OCI-LY7 (cell line): ENCODE measurements around the gene OR4A5. TPM values are rescaled to one million over a fixed set of nuclear protein-coding genes. Genes with fewer than 3 reads are reported as not detected.
"Not testable (repeated sequence)": the region's sequence is repeated elsewhere in the genome, so short reads cannot be mapped to it uniquely, and the experiment has no call there.

Experiments
- Bru-seq: library from RNA; stranded (reverse); fragments of 400-500 nt; gene quantifications from one replicate; lab custom pipeline; 2021; lab: Mats Ljungman, UMichigan
- BruChase-seq, 2 experiments: library from RNA; stranded (reverse); fragments of 400-500 nt; gene quantifications; one replicate each; lab custom pipeline; 2021; lab: Mats Ljungman, UMichigan
- BruUV-seq: library from RNA; stranded (reverse); fragments of 400-500 nt; replicated peaks from 2 replicates; lab custom pipeline; 2021; lab: Mats Ljungman, UMichigan
- CTCF ChIA-PET: fragments of 300-600 bp; sonication (Branson Sonifier 250); formaldehyde crosslinking; loops from one replicate; lab custom pipeline; 2022; ENCODE audit warnings: antibody characterized with exemption; ENCODE audit not compliant: unreplicated experiment; lab: Charles Lee
- POLR2A ChIA-PET: fragments of 300-600 bp; sonication (Branson Sonifier 250); formaldehyde crosslinking; loops from one replicate; lab custom pipeline; 2022; ENCODE audit warnings: antibody characterized with exemption; lab: Charles Lee
- DNase-seq: peaks from one replicate; pipeline ENCODE4 v3.0.0-alpha.2; 2015; ENCODE audit warnings: low spot score
- H2AFZ ChIP-seq: fragments of 200-600 bp; sonication (generic), shearing (Covaris generic); 2 replicates; pipeline ENCODE4 v1.6.1; 2014; ENCODE audit warnings: mild to moderate bottlenecking, antibody characterized with exemption, low read length, moderate library complexity
- H3K27ac ChIP-seq: fragments of 200-600 bp; sonication (generic); 2 replicates; pipeline ENCODE4 v1.5.1; 2014; ENCODE audit warnings: mixed run types, low read depth, mild to moderate bottlenecking, moderate library complexity, low read length, inconsistent platforms; ENCODE audit not compliant: poor library complexity, severe bottlenecking
- H3K36me3 ChIP-seq: fragments of 200-600 bp; sonication (generic); 2 replicates; pipeline ENCODE4 v1.6.1; 2014; ENCODE audit warnings: mild to moderate bottlenecking, antibody characterized with exemption, low read length, moderate library complexity, mixed read lengths; ENCODE audit not compliant: insufficient read depth
- H3K4me1 ChIP-seq: fragments of 200-600 bp; sonication (generic); 2 replicates; pipeline ENCODE4 v1.5.1; 2014; ENCODE audit warnings: mild to moderate bottlenecking, low read length; ENCODE audit not compliant: insufficient read depth, poor library complexity, severe bottlenecking
- H3K4me2 ChIP-seq: fragments of 200-600 bp; sonication (generic); 2 replicates; pipeline ENCODE4 v1.6.1; 2014; ENCODE audit warnings: mild to moderate bottlenecking, low read length
- H3K4me3 ChIP-seq: fragments of 200-600 bp; sonication (generic); 2 replicates; pipeline ENCODE4 v1.5.1; 2014; ENCODE audit warnings: mild to moderate bottlenecking, low read depth, low read length; ENCODE audit not compliant: poor library complexity, severe bottlenecking
- H3K79me2 ChIP-seq: fragments of 200-600 bp; sonication (generic); 2 replicates; pipeline ENCODE4 v1.6.1; 2016; ENCODE audit warnings: low read depth, mild to moderate bottlenecking, low read length, moderate library complexity, mixed read lengths; ENCODE audit not compliant: insufficient read depth
- H3K9me2 ChIP-seq: fragments of 200-600 bp; sonication (generic); 2 replicates; pipeline ENCODE4 v1.6.1; 2016; ENCODE audit warnings: mild to moderate bottlenecking, low read length, mixed read lengths; ENCODE audit not compliant: insufficient read depth
- H3K9me3 ChIP-seq: fragments of 200-600 bp; sonication (generic); 2 replicates; pipeline ENCODE4 v1.6.1; 2014; ENCODE audit warnings: mild to moderate bottlenecking, mixed run types, low read length, mixed read lengths
- H4K20me1 ChIP-seq: fragments of 200-600 bp; sonication (generic); 2 replicates; pipeline ENCODE4 v1.6.1; 2014; ENCODE audit warnings: mild to moderate bottlenecking, antibody characterized with exemption, low read length, moderate library complexity, mixed read lengths; ENCODE audit not compliant: insufficient read depth
- intact Hi-C: fragments of 100-400 bp; cut with micrococcal nuclease; formaldehyde crosslinking; loops from one replicate; pipeline ENCODE4 v1.10.0; 2022; ENCODE audit not compliant: unreplicated experiment
- long read RNA-seq: library from polyadenylated mRNA; stranded (forward); transcript quantifications from one replicate; pipeline ENCODE4 v2.0.0, GENCODE V29; 2022
- total RNA-seq, 2 experiments: library from RNA; depleted of rRNA in 1 of 2; stranded (reverse); fragments of >200 nt in 1 of 2; shearing (Covaris generic) in 1 of 2; gene quantifications; 2 replicates each; pipeline ENCODE4 v1.2.3, GENCODE V29; 2014 to 2022

Gene OR4A5, protein sequence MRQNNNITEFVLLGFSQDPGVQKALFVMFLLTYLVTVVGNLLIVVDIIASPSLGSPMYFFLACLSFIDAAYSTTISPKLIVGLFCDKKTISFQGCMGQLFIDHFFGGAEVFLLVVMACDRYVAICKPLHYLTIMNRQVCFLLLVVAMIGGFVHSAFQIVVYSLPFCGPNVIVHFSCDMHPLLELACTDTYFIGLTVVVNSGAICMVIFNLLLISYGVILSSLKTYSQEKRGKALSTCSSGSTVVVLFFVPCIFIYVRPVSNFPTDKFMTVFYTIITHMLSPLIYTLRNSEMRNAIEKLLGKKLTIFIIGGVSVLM
- total RNA-seq (2014; rRNA removed; shearing (Covaris generic)) (not detected in 2 replicates), total RNA-seq (2022) (not detected in 2 replicates), Bru-seq, nascent RNA (not detected), BruChase-seq, experiment 1, labeled RNA remaining after a 6-hour chase (not detected), BruChase-seq, experiment 2, labeled RNA remaining after a 2-hour chase (not detected)
- long read RNA-seq, result 0 reads

DNA sequence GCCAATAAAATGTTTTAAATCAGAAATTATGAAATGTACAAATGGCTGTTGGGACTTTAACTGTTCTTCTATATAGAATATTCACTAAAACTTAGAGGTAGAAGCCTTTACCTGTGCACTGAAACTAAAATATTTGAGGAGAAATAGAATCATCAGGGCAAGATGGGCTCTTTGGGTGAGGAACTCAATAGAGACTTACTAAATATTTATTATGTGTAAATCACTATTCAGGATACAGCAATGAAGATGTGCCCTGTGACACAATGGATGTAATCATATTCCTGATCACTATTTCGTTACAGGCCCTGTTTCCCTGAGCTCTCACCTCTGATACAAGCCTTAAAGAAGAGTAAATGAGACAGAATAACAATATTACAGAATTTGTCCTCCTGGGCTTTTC, at the start of gene OR4A5:
Gene OR4A5 (plus strand): TSS at position 301 of the 400 bp plus-strand sequence. CDS start 53 bp downstream, at position 354.
- BruUV-seq, H3K36me3 ChIP-seq, H3K79me2 ChIP-seq, H3K9me2 ChIP-seq, H3K4me3 ChIP-seq, H3K4me1 ChIP-seq, H3K4me2 ChIP-seq, H4K20me1 ChIP-seq, CTCF ChIA-PET, POLR2A ChIA-PET, H3K9me3 ChIP-seq, H3K27ac ChIP-seq, DNase-seq, H2AFZ ChIP-seq, intact Hi-C loops: not testable (repeated sequence)

DNA sequence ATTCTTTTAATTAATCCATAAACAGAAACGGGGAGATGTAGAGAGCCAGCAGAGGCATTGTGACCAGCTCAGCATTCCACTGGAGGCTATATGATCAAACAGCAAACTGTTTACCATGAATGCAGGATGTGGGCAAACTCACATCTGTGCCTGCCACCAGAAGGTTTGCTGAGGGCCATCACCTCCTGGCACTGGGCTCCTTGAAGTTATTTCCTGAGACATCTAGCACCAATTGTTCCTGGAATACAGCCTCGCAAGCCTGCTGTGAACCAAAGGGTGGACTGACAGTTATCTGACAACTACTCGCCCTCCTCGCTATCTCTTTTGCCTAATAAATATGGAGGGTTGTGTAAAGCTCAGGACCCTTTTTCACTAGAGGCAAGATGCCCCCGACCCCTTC, 13.5 kb downstream of the OR4A5 start:
- H3K4me2 ChIP-seq, DNase-seq, H3K36me3 ChIP-seq, H3K9me3 ChIP-seq, H3K9me2 ChIP-seq, H2AFZ ChIP-seq, H3K79me2 ChIP-seq, BruUV-seq, CTCF ChIA-PET, POLR2A ChIA-PET, H3K4me3 ChIP-seq, H3K4me1 ChIP-seq, intact Hi-C loops, H3K27ac ChIP-seq, H4K20me1 ChIP-seq: not testable (repeated sequence)

Other genes starting within 250 kb of the OR4A5 start
- gene OR4C46, start 102.8 kb upstream of the OR4A5 start, total RNA-seq (2014; rRNA removed; shearing (Covaris generic)), result not detected in 2 replicates
- not detected in 2 replicates for gene OR4C46, start 102.8 kb upstream of the OR4A5 start, total RNA-seq (2022)